GM12873 (cell line): ENCODE measurements around the gene SPIN1.

ENCODE experiments used
- CTCF ChIP-seq: IDR thresholded peaks from 2 replicates; pipeline ENCODE4 v1.5.1; 2012; ENCODE audit warnings: low read depth, mild to moderate bottlenecking, moderate library complexity, low read length, control low read depth; ENCODE audit not compliant: insufficient read depth; ENCODE audit errors: missing control alignments

Gene SPIN1

GRCh38 chr9:88523056-88523455, 134.8 kb downstream of the SPIN1 start:
- no peak for TF ChIP-seq CTCF

GRCh38 chr9:88524911-88525310, 136.7 kb downstream of the SPIN1 start:
- TF ChIP-seq CTCF: no peak

- TF ChIP-seq CTCF: no peak
Observed at GRCh38 chr9:88527618-88528017, 139.4 kb downstream of the SPIN1 start.
